GM19240 (cell line): ENCODE results near the gene KIN.
"Not testable (repeated sequence)": the region's sequence is repeated elsewhere in the genome, so short reads cannot be mapped to it uniquely, and the experiment has no call there.

ENCODE experiments used
- DNase-seq: peaks from one replicate; pipeline ENCODE4 v3.0.0; 2011; ENCODE audit warnings: low spot score; ENCODE audit not compliant: insufficient read length

The KIN gene, protein sequence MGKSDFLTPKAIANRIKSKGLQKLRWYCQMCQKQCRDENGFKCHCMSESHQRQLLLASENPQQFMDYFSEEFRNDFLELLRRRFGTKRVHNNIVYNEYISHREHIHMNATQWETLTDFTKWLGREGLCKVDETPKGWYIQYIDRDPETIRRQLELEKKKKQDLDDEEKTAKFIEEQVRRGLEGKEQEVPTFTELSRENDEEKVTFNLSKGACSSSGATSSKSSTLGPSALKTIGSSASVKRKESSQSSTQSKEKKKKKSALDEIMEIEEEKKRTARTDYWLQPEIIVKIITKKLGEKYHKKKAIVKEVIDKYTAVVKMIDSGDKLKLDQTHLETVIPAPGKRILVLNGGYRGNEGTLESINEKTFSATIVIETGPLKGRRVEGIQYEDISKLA

DNA sequence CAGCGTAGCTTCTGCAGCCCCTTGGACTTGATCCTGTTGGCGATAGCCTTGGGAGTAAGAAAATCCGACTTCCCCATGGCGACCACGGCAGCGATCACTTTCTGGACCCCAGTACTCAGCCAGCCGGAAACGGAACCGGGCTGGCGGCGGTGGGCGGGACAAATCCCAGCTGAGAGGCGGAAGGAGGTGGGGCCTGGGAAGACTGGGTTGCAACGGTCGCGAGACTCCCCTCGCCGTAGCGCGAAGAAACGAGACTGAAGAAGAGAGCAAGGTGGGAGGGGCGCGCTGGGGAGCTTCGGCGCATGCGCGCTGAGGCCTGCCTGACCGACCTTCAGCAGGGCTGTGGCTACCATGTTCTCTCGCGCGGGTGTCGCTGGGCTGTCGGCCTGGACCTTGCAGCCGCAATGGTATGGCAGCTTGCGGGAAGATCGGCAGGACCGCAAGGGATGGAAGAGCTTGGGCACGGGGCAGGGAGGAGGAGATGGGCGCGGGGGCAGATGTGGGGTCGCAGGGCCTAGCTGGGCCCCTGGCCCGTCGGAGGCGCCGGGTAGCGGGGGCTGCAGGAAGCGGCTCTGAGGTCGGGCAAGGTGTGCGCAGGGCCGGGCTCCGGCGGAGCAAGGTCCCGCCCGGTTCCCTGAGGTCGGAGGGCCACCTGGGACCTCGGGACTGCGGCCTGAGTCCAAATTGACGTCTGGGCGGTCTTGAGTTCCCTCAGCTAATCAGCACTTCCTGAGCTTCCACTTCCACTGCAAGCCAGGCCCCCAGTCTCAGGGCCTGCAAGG, at the start of gene KIN, which contains the start of gene ATP5F1C:
KIN (minus strand) TSS at position 137 of the 782 bp plus-strand sequence; CDS start at position 77, 60 bp downstream.
ATP5F1C (plus strand) TSS at position 321 of the 782 bp plus-strand sequence; CDS start at position 352, 31 bp downstream.
- DNase-seq: peak; percentile 90

DNA sequence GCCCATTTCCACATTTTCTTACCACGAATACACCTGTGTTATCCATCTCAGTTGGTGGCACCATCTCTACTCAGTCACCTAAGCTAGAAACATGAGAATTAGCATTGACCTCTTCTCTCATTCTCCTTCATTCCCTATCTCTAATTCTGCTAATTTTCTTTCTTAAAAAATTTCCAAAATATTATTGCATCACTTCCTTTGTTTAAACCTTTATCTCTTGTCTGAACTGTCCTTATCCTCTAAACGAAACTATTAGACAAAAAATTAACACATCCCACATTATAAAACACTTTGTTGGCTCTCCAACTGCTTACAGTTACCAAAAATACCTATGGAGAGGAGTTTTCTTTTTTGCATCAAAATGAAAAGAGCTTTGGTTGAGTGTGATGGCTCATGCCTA, 48.8 kb upstream of the KIN start:
- no peak for DNase-seq

DNA sequence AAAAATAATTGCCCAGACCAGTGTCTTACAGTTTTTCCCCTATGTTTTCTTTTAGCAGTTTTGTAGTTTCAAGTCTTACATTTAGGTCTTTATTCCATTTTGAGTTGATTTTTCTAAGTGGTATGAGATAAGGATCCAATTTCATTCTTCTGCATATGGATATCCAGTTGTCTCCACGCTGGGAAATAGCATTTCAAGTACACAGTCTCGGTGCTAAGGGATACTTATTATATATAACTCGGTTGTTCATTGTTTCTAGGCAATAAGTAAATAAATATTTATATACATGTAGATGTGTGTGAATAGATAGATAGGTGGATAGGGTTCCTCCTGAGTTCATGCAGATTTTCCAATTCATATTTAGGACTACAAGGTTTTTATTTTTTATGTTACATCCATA, 46.5 kb upstream of the KIN start:
- DNase-seq: no peak

DNA sequence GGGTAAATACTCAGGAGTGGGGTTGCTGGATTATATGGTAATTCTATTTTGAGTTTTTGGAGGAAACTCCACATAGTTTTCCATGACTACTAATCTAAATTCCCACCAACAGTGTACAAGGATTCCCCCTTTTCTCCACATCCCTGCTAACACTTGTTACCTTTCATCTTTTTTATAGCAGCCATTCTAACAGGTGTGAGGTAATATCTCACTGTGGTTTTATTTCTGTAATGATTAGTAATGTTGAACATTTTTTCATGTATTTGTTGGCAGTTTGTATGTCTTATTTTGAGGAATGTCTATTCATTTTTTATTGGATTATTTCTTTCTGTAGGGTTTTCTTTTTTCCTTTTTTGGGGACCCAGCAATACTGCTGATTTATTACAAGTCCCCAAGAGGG, 45.4 kb upstream of the KIN start:
- no peak for DNase-seq

DNA sequence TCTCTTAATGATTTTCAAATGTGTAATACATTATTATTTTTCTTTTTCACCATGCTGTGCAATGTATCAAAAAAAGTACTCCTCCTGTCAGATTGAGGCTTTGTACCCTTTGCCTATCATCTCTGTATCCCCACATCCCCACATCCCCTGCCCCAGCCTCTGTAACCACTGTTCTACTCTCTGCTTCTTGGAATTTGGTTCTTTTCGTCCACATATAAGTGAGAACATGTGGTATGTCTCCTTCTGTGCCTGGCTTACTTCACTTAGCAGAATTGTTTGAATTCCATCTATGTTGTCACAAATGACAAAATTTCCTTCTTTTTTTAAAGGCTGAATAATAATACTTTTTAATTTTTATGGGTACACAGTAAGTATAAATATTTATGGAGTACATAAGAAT, 44.3 kb upstream of the KIN start:
- no peak for DNase-seq

DNA sequence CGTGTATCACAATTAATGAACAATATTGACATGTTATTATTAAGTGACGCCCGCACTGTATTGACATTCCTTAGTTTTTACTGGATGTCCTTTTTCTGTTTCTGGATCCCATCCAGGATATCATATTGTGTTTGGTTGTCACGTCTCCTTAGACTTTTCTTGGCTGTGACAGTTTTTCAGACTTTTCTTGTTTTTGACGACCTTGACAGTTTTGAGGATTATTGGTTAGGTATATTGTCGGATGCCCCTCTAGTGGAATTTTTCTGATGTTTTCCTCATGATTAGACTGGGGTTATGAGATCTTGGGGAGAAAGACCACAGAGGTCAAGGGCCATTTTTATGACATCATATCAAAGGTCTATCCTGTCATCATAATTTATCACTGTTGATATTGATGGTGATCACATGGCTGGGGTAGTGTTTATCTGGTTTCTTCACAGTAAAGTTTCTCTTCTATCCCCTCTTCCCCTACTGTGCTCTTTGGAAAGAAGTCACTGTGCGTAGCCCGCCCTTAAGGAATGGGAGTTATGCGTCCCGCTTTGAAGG, 41.6 kb upstream of the KIN start:
- no peak for DNase-seq

DNA sequence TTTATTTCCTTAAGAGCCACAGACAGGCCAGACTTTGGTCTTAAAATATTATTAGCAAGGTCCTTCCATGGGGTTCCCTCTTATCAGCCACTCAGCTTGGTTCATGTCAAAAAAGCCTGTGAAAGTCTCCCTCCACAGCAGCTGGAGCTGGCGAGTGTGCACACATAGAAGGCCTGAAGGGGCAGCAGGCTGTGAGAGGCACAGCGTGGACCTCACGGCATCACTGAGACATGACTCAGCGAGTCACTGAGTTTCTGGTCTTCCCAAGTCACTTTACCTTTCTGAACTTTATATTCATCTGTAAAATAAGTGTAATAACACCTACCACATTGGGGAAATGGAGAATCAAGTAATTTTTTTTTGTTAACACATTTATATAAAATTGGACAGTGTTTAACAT, 39.2 kb upstream of the KIN start:
- no peak for DNase-seq

DNA sequence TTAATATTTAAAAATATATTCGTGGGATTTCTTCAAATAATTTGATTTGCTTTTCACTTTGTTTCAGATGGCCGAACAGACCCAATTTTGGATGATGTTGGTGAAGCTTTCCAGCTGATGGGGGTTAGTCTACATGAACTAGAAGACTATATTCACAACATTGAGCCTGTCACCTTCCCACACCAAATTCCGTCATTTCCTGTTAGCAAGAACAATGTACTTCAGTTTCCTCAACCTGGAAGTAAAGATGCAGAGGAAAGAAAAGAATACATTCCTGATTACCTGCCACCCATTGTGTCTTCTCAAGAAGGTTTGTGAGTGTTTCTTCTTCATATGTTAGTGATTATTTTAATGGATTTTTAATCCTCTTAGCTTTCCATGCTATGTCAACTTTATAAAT, 36.5 kb upstream of the KIN start:
- no peak for DNase-seq

DNA sequence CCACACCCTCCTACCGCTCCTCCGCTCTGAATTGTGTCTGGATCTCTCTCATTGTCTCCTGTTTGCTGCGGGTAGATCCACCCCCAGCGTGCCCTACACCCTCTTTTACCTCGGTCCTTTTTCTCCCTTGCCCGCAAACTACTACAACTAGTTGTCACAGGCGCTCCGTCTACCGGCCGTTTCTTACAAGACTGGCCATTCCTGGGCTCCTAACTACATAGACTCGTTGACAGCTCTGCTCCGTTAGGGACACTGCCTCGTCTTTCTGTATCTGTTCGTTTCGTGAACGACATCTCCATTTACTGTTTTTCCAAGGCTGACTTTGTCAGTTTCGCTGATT, 31.3 kb upstream of the KIN start:
- DNase-seq: no peak

DNA sequence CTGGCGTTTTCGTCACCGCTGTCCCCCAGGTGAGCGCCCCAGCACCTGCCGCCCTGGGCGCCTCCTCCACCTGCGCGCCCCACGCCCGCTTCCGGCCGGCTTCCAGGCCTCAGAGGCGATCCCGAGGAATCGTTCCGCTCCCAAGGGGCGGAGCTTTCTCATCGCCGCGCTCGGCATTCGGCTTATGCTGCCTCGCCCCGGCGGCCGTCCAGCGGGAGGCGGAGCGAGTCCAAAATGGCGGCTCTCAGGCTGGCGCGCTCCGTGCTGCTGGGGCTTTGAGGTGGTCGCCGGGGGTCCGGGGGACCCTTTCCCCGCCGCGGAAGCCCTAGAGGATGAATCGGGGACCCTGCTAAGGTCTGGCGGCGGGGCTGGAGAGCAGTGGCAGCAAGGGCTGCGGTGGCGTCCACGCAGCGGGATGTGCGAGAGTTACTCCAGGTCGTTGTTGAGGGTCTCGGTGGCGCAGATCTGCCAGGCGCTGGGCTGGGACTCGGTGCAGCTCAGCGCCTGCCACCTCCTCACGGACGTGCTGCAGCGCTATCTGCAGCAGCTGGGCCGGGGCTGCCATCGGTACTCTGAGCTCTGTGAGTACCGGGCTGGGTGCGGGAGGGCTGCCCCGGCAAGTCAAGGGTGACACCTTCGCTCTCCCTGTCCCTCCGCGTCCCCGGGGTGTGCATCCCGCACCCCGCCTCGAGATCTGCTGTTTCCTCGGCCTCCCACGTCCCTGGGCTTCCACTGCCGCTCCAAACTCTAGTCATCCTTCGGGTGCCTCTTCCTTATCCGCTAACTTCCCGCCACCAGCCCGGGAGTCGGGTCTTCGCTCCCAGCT, 30.7 kb upstream of the KIN start, which contains the start of gene TAF3:
TAF3 (plus strand) TSS at position 211 of the 826 bp plus-strand sequence; CDS start at position 416, 205 bp downstream.
- DNase-seq: peak; percentile 65

DNA sequence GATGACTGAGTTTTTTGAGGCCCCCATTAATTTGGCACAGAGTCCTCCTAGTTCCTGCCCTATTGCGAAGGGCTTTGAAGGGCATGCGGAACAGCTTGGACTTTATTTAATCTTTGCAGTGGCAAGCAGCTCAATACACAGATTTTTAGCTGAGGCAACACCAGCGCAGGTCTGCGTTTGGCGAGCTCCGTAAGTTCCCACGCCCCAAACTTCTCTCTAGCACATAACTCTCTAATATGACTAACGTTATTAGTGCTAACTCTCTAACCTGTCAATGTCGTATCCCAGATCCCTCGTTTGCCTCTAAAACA, 30.1 kb upstream of the KIN start:
- no peak for DNase-seq

DNA sequence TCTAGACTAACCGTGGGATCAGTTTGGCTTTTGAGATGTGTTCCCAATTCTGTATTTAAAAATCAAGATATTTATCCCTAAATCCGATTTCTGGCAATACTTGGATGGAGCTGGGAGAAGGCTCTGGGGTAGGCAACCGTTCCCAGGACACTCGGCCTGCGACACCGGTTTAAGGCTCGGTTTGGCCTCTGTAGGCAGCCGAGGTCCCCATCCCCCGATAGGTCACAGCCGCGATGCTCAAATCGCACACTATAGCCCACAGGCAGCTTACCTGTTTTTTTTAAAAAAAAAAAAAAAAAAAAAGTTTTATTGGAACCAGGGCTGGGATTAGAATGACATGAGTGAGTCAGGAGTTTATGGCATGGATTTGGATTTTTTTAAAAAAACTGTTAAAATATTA, 29.8 kb upstream of the KIN start:
- DNase-seq: no peak

DNA sequence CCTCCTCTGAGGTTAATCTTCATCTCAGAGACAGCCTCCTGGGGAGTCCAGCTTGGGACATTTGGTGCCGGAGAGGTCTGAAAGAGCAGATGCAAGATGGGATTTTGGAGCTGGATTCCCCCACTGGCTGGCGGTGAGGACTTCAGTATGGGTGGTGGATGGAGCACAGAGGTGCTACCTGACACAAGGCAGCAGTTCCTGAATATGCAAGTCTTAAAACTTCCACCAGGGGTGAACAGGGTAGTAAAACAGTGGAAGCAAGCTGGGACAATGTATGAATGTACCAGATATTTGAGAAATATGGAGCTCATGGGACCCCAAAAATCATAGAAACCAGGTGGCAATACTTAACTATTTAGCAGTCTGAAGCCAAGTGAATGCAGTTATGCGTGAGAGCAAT, 25.7 kb upstream of the KIN start:
- DNase-seq: no peak

DNA sequence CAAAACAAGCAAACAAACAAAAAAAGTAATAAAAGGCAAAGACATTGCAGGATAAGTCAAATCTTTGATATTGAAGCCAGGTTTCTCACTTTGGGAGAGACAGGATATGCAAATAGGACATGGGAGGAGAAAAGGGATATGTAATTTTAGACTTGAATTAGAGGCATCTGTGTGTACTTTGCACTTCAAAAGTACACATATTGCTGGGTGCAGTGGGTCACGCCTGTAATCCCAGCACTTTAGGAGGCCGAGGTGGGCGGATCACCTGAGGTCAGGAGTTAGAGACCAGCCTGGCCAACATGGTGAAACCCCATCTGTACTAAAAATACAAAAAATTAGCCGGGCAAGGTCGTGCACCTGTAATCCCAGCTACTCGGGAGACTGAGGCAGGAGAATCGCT, 23.9 kb upstream of the KIN start:
- DNase-seq: not testable (repeated sequence)

DNA sequence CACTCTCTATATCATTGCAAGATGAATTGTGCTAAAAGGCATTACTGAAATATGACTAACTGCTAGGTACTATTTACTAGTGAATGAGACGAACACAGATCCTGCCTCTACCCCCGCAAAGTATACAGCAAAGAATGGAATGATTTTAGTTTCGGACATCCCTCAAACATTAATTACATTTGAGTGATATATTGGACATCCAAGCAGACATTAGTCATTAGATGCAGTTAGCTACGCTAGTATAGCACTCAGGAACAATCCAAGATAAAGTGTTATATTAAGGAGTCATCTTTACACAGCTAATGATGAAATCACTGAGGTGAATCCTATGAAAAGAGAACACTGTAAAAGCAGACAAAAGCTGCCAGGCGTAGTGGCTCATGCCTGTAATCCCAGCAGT, 23.2 kb upstream of the KIN start:
- DNase-seq: no peak

DNA sequence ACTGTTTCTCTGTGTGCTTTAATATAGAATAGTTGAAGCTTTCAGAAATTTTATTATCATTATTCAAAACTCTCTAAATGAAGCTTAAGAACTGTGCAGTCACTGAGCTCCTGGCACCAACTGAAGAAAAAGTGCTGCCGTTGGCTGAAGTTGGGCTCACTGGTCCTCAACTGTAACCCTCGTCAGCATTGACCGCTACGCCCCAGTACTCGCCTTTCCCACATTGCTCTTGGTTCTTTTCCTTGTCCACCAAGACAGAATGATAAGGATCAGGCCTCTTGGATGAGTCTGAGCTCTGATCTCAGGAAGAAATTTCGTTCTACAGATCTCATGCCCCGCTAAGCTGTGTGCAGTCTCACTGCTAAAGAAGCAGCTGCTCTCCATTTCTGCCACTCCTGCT, 22.6 kb upstream of the KIN start:
- DNase-seq: no peak

DNA sequence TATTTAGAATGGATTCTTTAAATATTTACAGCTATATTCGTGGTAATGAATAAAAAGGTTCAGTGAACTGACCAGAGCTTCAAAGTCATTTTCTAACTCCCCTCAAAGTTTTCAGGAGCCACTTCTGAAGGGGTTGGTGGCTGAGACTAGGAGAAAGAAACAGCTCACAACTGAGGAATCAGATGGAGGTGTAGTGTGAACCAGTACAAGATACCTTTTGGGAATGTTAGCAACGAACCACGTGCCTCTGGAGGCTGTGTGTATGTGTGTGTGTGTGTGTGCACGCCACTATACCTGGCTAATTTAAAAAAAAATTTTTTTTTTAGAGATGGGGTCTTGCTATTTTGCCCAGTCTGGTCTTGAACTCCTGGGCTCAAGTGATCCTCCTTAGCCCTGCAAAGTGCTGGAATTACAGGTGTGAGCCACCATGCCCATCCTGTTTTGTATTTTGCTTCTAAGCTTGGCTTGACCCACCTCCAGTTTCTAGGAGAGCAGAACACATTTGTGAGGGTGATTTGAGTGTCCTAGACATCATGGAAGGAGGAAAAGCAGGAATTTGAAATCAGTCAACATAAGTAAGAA, 21.0 kb upstream of the KIN start:
- DNase-seq: no peak

DNA sequence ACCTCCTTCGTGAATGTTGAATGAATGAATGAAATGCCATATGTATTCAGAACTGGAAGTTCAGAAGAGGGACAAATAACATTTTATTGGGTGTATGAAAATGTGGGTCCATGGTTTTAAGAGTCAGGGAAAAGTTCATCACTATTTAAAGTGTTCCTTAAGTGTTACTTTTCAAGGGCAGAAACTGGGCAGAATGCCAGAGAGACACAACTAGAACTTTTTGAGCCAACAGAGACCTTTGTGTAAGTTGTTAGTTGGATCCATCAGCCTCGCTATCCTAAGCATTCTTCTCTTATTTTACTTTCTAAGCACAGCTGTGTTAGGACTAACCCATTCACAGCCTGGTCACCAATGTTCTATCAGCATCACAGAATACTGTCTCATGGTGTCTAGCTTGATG, 16.9 kb upstream of the KIN start:
- no peak for DNase-seq

DNA sequence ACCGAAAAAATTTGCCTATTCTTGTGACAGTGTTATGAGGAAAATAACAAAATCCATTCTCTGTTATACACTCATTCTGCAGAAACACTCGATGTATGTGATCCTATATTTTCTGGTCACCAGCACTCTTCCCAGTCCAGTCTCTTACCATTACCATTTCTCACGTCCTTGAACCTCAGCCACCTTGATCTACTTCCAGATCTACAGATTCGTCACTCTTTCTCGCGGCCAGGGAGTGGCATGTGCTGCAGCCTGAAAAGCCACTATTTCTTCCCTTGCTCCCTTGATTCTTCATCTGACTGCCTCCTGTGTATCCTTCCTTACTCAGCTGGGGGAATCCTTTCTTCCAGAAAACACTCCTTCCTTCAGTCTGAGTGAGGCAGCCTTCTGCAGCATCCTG, 16.4 kb upstream of the KIN start:
- no peak for DNase-seq

DNA sequence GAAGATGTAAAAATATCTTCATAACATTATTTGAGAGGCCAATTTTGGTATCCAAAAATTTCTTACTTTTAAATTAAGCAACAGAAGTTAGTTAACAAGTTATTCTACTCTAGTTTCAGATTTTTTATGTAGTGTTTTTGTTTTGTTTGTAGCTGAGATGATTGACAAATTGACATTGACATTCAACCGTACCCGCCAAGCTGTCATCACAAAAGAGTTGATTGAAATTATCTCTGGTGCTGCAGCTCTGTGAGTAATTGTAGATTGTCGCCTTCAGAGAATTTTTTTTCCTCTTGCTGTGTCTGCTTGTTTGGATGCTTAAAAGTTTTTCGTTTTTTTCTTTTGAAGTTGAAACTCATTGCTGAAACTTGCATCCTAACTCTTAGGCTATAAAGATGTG, 14.8 kb upstream of the KIN start:
- no peak for DNase-seq

DNA sequence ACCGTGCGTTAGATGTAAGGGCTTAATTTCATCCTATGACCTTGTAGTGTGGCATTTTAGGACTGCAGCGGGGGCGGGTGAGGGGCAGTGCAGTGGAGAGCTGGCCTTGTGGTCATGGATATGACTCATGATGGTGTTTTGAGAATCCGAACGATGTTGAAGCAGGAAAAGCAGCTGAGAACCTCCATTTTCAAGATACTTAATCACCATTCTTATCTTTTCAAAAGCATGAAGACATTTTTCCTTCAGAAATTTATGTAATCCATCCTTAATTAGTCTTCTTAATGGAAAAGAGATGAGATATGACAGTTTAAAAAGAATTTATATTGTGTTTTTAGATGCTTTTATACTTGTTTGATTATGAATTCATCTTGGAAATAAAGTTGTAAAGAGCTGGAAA, 9.8 kb upstream of the KIN start:
- DNase-seq: no peak
